ENCODE results near the gene CYB561A3.

DNA sequence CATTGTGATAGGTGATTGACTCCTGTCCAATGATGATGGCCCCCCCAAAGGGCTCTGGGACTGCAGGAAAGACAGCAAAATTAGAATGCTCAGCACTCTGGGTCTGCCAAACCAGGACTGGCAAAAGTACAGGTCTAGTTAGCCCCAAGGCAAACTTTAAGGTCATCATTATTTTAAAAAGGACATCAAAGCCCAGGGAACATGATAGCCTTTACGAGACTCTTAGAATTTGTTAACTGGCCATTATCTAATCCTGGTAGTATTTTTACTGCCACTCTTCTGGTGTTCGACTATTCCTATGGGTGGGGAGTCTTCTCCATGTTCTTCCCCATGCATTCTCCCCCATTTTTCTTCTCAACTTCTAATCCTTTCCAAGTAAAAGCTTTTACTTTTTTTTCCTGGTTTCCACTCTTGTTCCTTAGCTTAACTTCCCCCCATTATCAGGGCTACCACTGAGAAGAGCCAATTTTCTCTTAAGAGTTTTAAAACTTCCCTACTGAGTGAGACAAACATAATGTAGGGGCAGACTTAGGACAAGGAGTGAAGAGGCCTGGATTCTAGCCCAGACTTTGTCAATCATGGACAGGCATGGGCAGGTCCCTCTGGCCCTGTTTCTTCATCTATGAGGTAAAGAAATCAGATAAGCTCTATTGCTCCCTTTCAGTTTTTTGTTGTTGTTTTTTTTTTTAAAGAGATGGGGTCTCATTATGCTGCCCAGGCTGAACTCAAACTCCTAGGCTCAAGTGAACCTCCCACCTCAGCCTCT lies 35.9 kb downstream of the CYB561A3 start:
- TF ChIP-seq, protein P1, sequence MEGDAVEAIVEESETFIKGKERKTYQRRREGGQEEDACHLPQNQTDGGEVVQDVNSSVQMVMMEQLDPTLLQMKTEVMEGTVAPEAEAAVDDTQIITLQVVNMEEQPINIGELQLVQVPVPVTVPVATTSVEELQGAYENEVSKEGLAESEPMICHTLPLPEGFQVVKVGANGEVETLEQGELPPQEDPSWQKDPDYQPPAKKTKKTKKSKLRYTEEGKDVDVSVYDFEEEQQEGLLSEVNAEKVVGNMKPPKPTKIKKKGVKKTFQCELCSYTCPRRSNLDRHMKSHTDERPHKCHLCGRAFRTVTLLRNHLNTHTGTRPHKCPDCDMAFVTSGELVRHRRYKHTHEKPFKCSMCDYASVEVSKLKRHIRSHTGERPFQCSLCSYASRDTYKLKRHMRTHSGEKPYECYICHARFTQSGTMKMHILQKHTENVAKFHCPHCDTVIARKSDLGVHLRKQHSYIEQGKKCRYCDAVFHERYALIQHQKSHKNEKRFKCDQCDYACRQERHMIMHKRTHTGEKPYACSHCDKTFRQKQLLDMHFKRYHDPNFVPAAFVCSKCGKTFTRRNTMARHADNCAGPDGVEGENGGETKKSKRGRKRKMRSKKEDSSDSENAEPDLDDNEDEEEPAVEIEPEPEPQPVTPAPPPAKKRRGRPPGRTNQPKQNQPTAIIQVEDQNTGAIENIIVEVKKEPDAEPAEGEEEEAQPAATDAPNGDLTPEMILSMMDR (conservative IDR thresholded peaks at IDR 0.05) = no peak
- no peak for TF ChIP-seq EZH2 (IDR thresholded peaks at IDR 0.05; ENCODE audit: low read depth)

Measured in PC-9 (cell line).